Caki2 (cell line): ENCODE results near the gene SLITRK3. TPM values are rescaled to one million over a fixed set of nuclear protein-coding genes. Genes with fewer than 3 reads are reported as not detected.

Source experiments
- total RNA-seq: library from RNA; depleted of rRNA; stranded (reverse); fragments of >200 nt; shearing (Covaris generic); gene quantifications from 2 replicates; pipeline ENCODE4 v1.2.3, GENCODE V29; 2014; ENCODE audit warnings: low replicate concordance; rRNA removed

SLITRK3 gene
- total RNA-seq, 1 experiment from 2014 or later = not detected

Other genes with a start within 250 kb of the SLITRK3 start
- gene SI, start 117.9 kb downstream of the SLITRK3 start, total RNA-seq = not detected in 2 replicates